H1 (cell line): ENCODE measurements around the gene ZNF407. TPM values are rescaled to one million over a fixed set of nuclear protein-coding genes. Genes with fewer than 3 reads are reported as not detected.

ENCODE experiments used
- CHD7 ChIP-seq: fragments of 300-600 bp; sonication (generic); IDR thresholded peaks from 2 replicates; pipeline ENCODE4 v1.7.1; 2012; ENCODE audit warnings: low read length, moderate library complexity, mild to moderate bottlenecking, inconsistent platforms; ENCODE audit not compliant: insufficient replicate concordance
- polyA plus RNA-seq, 7 experiments: library from polyadenylated mRNA; depleted of rRNA in 3 of 7; stranded (reverse) in 5 of 7; unstranded in 2 of 7; fragments of >200 nt in 5 of 7; fragments of 200-250 nt in 2 of 7; gene quantifications; 1 replicate in 5 of 7; 2 replicates in 1 of 7; 4 replicates in 1 of 7; pipeline versions ENCODE4 v1.2.1 to v1.2.3, GENCODE V29; 2011 to 2013; ENCODE audit warnings: missing spikeins in 2 of 7, mixed read lengths in 2 of 7
- total RNA-seq: library from RNA; stranded (reverse); fragmentation: NEBNext Ultra II Directional; extraction: Animal tissue kit (Norgen Biotek cat#: 25700); gene quantifications from 2 replicates; pipeline ENCODE4 v1.2.1, GENCODE V29; 2021

Gene ZNF407
- total and polyA plus RNA-seq, 2 of the 8 experiments (the other 6 are each of a cell fraction or from before 2014, with no cell fraction given): 1.5 to 6.8 TPM

- TF ChIP-seq CHD7: no peak
Measured at GRCh38 chr18:74556126-74556525, 41.5 kb upstream of the ZNF407 start (continued).
